Ishikawa (cell line): ENCODE data around the gene FBH1.

Experiments used
- CEBPB ChIP-seq: IDR thresholded peaks from 2 replicates; pipeline ENCODE4 v1.6.1; 2012
- CREB1 ChIP-seq: IDR thresholded peaks from 2 replicates; pipeline ENCODE4 v1.6.1; 2012; ENCODE audit warnings: low read depth
- EGR1 ChIP-seq: IDR thresholded peaks from 2 replicates; pipeline ENCODE4 v1.6.1; 2012
- EP300 ChIP-seq: IDR thresholded peaks from 2 replicates; pipeline ENCODE4 v1.6.1; 2012; ENCODE audit warnings: borderline replicate concordance
- FOXM1 ChIP-seq: IDR thresholded peaks from 2 replicates; pipeline ENCODE4 v1.6.1; 2012; ENCODE audit warnings: low read depth, borderline replicate concordance
- NFIC ChIP-seq: IDR thresholded peaks from 2 replicates; pipeline ENCODE4 v1.6.1; 2012
- RAD21 ChIP-seq: IDR thresholded peaks from 2 replicates; pipeline ENCODE4 v1.6.1; 2012; ENCODE audit warnings: low read depth
- TAF1 ChIP-seq: IDR thresholded peaks from 2 replicates; pipeline ENCODE4 v1.6.1; 2012; ENCODE audit warnings: low read depth, mild to moderate bottlenecking
- TCF12 ChIP-seq: IDR thresholded peaks from 2 replicates; pipeline ENCODE4 v1.6.1; 2012; ENCODE audit warnings: low read depth
- TEAD4 ChIP-seq: IDR thresholded peaks from 2 replicates; pipeline ENCODE4 v1.6.1; 2012
- YY1 ChIP-seq: IDR thresholded peaks from 2 replicates; pipeline ENCODE4 v1.6.1; 2012; ENCODE audit warnings: low read depth
- ZBTB7A ChIP-seq: IDR thresholded peaks from 2 replicates; pipeline ENCODE4 v1.6.1; 2012; ENCODE audit warnings: low read depth
- TF ChIP-seq, protein P1 (sequence below): IDR thresholded peaks from 2 replicates; pipeline ENCODE4 v1.6.1; 2012; ENCODE audit warnings: low read depth, mild to moderate bottlenecking
- TF ChIP-seq, protein P2 (sequence below): IDR thresholded peaks from 2 replicates; pipeline ENCODE4 v1.6.1; 2012
- TF ChIP-seq, protein P3 (sequence below): IDR thresholded peaks from 2 replicates; pipeline ENCODE4 v1.6.1; 2012

Gene FBH1

DNA sequence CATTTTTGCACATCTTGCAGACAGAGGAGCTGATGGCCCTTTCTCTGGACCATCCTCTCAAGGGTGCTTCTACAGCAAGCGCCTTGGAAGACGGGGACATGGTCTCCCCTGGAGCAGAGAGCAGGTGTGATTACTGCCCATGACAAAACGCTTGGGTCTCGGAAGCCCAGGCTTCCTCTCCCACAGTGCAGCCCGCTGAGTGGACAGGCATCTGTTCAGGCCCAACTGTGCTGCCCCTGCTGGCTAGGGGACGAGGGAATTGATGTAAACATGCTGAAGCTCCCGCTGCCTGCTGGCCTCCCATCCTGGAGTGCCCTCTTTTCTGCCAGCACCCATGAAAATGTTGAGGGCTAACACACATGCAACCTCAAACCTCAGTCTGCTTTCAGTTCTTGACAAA, 73.0 kb downstream of the FBH1 start:
- TF ChIP-seq RAD21 (no peak), ZBTB7A (no peak)

DNA sequence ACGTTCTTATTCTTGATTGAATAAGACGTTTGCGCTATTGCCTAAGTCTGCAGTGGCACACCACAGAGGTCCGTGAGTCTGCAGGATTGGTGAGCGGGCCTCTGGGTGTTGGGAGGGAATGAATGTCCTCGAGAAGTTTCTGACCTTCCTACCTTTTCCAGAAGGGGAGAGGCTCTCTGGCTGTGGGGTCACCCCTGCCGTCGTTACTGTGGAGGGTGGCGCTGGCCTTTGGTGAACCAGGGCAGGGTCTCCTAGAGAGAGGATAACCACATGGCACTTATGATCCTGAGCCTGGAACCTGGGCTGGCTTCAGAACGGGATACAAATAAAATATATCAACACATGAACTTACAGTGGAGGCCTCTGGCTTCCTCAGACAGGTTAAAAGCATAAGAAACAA, 73.5 kb downstream of the FBH1 start:
- TF ChIP-seq CEBPB (no peak), RAD21 (no peak), EGR1 (no peak), TEAD4 (no peak), CREB1 (no peak), EP300 (no peak), NFIC (no peak), TAF1 (no peak), TCF12 (no peak), FOXM1 (no peak), YY1 (no peak)
- TF ChIP-seq, protein P1, sequence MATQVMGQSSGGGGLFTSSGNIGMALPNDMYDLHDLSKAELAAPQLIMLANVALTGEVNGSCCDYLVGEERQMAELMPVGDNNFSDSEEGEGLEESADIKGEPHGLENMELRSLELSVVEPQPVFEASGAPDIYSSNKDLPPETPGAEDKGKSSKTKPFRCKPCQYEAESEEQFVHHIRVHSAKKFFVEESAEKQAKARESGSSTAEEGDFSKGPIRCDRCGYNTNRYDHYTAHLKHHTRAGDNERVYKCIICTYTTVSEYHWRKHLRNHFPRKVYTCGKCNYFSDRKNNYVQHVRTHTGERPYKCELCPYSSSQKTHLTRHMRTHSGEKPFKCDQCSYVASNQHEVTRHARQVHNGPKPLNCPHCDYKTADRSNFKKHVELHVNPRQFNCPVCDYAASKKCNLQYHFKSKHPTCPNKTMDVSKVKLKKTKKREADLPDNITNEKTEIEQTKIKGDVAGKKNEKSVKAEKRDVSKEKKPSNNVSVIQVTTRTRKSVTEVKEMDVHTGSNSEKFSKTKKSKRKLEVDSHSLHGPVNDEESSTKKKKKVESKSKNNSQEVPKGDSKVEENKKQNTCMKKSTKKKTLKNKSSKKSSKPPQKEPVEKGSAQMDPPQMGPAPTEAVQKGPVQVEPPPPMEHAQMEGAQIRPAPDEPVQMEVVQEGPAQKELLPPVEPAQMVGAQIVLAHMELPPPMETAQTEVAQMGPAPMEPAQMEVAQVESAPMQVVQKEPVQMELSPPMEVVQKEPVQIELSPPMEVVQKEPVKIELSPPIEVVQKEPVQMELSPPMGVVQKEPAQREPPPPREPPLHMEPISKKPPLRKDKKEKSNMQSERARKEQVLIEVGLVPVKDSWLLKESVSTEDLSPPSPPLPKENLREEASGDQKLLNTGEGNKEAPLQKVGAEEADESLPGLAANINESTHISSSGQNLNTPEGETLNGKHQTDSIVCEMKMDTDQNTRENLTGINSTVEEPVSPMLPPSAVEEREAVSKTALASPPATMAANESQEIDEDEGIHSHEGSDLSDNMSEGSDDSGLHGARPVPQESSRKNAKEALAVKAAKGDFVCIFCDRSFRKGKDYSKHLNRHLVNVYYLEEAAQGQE = no peak
- TF ChIP-seq, protein P2, sequence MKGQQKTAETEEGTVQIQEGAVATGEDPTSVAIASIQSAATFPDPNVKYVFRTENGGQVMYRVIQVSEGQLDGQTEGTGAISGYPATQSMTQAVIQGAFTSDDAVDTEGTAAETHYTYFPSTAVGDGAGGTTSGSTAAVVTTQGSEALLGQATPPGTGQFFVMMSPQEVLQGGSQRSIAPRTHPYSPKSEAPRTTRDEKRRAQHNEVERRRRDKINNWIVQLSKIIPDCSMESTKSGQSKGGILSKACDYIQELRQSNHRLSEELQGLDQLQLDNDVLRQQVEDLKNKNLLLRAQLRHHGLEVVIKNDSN = no peak
- TF ChIP-seq, protein P3, sequence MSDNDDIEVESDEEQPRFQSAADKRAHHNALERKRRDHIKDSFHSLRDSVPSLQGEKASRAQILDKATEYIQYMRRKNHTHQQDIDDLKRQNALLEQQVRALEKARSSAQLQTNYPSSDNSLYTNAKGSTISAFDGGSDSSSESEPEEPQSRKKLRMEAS = no peak

DNA sequence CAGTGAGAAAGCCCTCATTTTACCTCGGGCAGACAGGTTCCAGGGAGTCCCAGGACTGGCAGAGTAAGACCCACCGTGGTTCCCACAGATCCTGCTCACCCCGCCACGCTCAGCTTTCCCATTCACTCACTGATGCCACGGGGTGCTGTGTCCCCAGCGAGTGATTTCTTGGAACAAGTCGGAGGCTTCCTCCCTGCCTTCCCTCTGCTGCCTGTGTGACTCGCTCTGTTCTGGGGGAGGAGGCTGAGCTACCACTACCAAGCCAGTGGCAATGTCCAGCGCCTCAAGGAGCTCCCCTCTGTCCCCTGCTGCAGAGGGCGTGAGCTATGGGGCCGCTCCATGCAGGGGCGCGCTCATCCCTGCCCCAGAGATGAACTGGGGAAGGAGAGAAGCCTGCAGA, 74.7 kb downstream of the FBH1 start:
- no peak for TF ChIP-seq TCF12
- TF ChIP-seq TAF1 = no peak
- no peak for TF ChIP-seq EGR1
- no peak for TF ChIP-seq TEAD4

DNA sequence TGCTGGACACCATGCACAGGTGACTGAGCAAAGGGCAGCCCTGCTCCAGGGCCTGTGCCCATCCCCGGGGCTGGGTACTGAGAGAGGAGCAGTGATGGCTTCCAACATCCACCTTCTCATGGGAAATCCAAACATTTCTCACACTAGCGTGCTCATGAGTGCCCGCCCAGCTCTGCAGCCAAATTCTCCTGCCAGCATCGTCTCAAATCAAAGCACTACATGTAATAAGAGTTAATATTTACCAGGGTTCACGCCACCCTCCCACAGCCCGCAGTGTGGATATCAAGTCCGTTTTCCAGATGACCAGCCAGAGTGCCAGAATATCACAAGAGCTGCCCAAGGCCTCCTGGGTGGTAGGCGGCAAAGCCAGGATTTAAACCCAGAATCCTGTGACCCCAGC, 75.2 kb downstream of the FBH1 start:
- TF ChIP-seq TAF1 (no peak), RAD21 (no peak), YY1 (no peak), EGR1 (no peak), ZBTB7A (no peak), NFIC (no peak), TCF12 (no peak), CREB1 (no peak), CEBPB (no peak), FOXM1 (no peak), EP300 (no peak), TEAD4 (no peak)
- TF ChIP-seq, protein P2 = no peak
- TF ChIP-seq, protein P1 = no peak
- TF ChIP-seq, protein P3 = no peak

DNA sequence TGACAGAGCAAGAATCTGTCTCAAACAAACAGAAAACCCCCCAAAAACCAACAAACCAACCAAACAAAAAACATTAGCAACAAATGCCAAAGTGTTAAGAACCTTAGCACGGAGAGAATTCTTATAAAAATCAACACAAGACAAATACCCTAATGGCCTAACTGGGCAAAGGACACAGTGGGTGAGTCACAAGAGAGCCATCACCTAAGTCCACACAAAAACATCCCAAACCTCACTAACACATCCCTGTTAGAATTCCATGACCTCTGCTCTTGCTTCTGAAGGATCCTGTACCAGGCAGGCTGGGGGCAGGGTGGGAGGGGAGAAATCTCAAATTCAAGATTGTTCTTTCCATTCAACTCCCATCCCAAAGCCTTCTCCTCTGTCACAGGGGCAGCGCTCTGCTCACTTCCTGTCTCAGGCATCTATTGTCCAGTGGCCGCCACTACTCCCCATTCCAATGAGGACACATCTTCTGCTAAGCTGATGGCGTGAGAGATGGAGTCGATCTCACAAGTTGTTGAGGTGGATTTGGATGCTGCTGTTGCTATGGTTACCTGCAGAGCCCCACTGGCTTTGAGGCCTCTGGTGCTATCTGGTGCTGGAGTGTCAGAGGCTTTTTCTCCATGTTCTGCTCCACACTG, 78.1 kb downstream of the FBH1 start:
- TF ChIP-seq, protein P2 = no peak
- TF ChIP-seq TAF1 (no peak), FOXM1 (no peak), YY1 (no peak), CEBPB (no peak), CREB1 (no peak), EP300 (no peak), RAD21 (no peak), TCF12 (no peak), NFIC (no peak), EGR1 (no peak)
- TF ChIP-seq, protein P3 = no peak
- TF ChIP-seq, protein P1 = no peak
